ENCODE data around the gene PHKB. TPM values are rescaled to one million over a fixed set of nuclear protein-coding genes. Genes with fewer than 3 reads are reported as not detected.
"Not testable (repeated sequence)": the region's sequence is repeated elsewhere in the genome, so short reads cannot be mapped to it uniquely, and the experiment has no call there.

PHKB gene
- total RNA-seq, 1 donor from 2014 or later, result 72.1 TPM

- no peak for DNase-seq
- intact Hi-C loops (cut with DNase I), result no loop called here
- ATAC-seq (ENCODE audit: poor library complexity), result peak; percentile 28
Measured at GRCh38 chr16:47493381-47494337, 32.5 kb downstream of the PHKB start.

GRCh38 chr16:47499080-47499699, 38.1 kb downstream of the PHKB start:
- DNase-seq, result no peak
- intact Hi-C loops (cut with DNase I), result no loop called here
- no peak for ATAC-seq (ENCODE audit: poor library complexity)

- no peak for DNase-seq
- ATAC-seq (ENCODE audit: poor library complexity), result no peak
- intact Hi-C loops (cut with DNase I), result no loop called here
Measured at GRCh38 chr16:47499700-47500264, 38.7 kb downstream of the PHKB start.

DNA sequence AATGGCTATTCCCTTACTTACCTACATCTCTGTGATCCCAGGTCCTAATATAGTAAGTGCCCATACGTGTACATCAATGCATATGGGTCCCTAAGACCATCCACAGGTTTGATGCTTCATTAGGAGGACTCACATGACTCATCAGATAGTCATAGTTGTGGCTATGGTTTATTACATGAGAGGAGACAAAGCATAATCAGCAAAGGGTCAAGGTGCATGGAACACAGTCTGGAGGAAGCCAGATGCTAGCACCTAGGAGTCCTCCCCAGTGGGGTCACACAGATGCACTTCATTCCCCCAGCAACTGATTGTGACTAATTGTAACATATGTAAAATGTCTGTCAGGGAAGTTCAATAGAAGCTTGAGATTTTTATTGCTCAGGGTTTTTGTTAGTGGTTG, 42.8 kb downstream of the PHKB start:
- DNase-seq (no peak), ATAC-seq (ENCODE audit: poor library complexity) (no peak)
- intact Hi-C loops (cut with DNase I), result no loop called here

DNA sequence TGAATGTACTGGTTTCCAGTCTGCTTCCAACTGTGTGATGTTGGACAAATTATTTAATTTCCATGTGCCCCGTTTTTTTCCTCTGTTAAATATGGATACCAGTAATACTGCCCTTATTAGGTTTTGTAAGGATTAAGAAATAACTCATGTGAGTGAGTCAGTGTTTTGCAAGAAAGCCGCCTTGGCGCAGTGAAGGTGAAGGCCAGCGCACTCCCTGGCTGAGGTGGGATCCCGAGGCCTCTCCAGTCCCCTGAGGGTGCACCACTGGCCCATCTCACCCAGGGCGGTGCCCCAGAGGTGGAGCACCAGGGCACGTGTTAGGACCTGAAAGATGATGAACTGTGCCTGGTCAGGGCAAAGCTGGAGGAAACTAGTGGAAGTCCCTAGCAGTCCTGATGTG, 43.5 kb downstream of the PHKB start:
- no peak for DNase-seq
- ATAC-seq (ENCODE audit: poor library complexity), result no peak
- intact Hi-C loops (cut with DNase I), result no loop called here

GRCh38 chr16:47506800-47507199, 45.7 kb downstream of the PHKB start:
- intact Hi-C loops (cut with DNase I), result no loop called here
- no peak for DNase-seq
- no peak for ATAC-seq (ENCODE audit: poor library complexity)

- intact Hi-C loops (cut with DNase I), result no loop called here
- ATAC-seq (ENCODE audit: poor library complexity), result no peak
Measured at GRCh38 chr16:47507701-47508100, 46.6 kb downstream of the PHKB start.

DNA sequence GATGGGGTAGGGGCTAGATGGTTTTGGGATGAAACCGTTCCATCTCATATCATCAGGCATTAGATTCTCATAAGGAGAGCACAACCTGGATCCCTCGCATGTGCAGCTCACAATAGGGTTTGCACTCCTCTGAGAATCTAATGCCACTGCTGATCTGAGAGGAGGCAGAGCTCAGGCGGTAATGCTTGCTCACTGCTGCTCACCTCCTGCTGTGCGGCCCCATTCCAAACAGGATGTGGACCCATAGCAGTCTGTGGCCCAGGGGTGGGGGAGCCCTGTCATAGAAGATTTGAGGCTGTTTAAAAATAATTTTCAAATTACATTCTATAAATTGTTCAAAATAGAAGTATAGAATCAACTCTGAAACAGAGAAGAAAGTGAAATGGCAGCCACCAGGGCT, 50.8 kb downstream of the PHKB start:
- ATAC-seq (ENCODE audit: poor library complexity) (no peak), DNase-seq (no peak)
- intact Hi-C loops (cut with DNase I), result no loop called here

More at GRCh38 chr16:47507701-47508100, 46.6 kb downstream of the PHKB start:
- DNase-seq, result no peak

DNA sequence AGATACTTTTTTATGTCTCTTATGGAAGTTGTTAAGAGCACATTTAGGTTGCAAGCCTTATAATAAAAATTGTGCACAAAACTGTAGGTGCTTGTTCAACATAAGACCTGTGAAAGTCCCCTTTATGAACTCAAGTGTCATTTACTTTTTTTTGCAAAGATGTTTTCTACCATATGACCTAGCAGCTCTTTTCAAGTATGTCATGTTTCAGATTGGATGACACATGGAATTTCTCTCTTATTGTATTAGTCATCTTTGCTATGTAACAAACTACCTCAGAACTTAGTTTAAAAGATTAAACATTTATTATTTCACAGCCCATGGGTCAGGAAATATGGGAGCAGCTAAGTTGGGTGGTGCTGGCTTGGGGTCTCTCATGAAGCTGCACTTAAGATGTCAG, 57.9 kb downstream of the PHKB start:
- ATAC-seq (ENCODE audit: poor library complexity), result no peak
- intact Hi-C loops (cut with DNase I), result no loop called here

DNA sequence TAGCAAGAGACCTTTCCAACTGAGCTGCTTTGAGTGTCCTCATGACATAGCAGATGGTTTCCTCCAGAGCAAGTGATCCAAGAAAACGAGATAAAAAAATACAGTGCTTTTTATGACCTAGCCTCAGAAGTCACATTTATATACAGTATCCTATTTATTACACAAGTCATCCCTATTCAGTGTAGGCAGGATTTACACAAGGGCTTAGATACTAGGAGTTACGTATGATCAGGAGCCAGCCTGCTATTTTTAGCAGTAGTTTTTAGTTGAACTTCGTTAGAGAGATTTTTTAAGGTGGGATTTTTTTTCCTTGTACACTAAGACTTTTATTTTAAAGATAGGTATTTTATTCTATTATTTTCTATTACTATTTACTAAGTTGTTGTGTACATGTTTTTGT, 58.4 kb downstream of the PHKB start:
- intact Hi-C loops (cut with DNase I), result no loop called here
- DNase-seq (no peak), ATAC-seq (ENCODE audit: poor library complexity) (peak; percentile 89)

More for the DNA sequence above, 57.9 kb downstream of the PHKB start:
- no peak for DNase-seq

DNA sequence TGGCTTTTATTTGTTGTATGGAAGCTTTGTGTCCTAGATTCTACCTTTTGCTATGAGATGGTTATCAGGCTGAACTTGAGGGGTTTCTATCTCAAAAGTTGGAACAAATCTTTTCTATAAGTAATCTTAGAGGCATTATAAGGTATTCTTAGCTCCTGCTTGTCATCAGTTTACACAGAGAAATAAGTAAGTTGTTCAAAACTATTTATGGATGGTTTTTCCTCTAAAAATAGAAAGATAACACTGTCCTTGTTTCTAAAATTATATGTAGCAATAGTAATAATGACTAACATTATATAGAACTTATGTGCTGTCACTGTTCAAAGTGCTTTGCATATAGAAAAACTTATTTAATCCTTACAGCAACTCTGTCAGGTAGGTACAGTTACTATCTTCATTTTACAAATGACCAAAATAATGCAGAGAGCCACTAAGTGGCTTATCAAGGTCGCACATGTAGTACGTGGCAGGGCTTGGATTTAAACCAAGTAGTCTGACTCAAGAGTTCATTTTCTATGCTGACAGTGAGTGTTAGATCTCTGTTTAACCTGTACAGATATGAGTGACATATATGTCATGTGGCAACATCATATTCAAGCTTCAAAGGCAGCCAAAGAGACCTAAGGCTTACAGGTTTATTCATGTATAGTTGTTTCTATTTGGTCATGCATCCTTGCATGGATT, 59.0 kb downstream of the PHKB start:
- ATAC-seq (ENCODE audit: poor library complexity) (peak; percentile 83), DNase-seq (no peak)
- intact Hi-C loops (cut with DNase I), result no loop called here

DNA sequence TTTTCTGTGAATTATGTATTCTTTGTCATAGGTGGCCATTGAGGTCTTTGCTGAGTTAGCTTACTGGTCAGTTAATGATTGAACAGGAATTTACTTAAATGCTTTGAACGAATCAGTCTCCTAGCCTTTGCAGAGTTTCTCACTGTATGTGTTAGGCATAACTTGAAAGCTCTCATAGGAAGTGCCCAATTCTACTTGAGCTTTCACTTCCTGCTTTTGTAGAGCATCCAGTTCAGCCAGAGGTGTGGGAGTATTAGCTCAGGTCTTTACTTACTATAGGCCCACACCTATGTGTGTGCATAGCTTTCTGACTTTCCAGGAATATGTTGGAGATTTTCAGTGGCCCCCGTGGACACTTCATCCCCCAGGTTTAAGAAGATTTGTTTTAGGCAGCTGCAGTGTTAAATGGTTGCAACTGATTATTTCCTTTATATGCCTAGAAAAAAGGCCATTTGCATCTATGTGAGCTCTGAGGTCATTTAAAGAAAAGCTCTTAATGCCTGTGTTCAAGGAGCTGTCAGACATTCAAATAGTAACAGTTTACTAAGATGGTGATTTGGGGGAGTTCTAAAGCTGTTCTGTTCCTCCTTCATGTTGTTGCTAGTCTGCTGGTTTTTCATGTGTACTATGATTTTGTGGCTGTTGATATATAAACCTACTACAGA, 62.3 kb downstream of the PHKB start:
- DNase-seq (no peak), ATAC-seq (ENCODE audit: poor library complexity) (no peak)
- intact Hi-C loops (cut with DNase I), result no loop called here

- intact Hi-C loops (cut with DNase I), result no loop called here
Measured at GRCh38 chr16:47524007-47524405, 62.9 kb downstream of the PHKB start.

GRCh38 chr16:47528431-47528830, 67.3 kb downstream of the PHKB start:
- intact Hi-C loops (cut with DNase I), result no loop called here
- ATAC-seq (ENCODE audit: poor library complexity) (no peak), DNase-seq (no peak)

More at GRCh38 chr16:47524007-47524405, 62.9 kb downstream of the PHKB start:
- DNase-seq (no peak), ATAC-seq (ENCODE audit: poor library complexity) (no peak)

- DNase-seq (no peak), ATAC-seq (ENCODE audit: poor library complexity) (no peak)
- intact Hi-C loops (cut with DNase I), result no loop called here
Measured at GRCh38 chr16:47533744-47534292, 72.7 kb downstream of the PHKB start.

- intact Hi-C loops (cut with DNase I), result no loop called here
- no peak for ATAC-seq (ENCODE audit: poor library complexity)
- DNase-seq, result no peak
Measured at GRCh38 chr16:47538472-47538871, 77.3 kb downstream of the PHKB start.

GRCh38 chr16:47539707-47540670, 78.9 kb downstream of the PHKB start:
- DNase-seq; ATAC-seq (ENCODE audit: poor library complexity); intact Hi-C loops (cut with DNase I): not testable (repeated sequence)
